Panc1 (cell line): Measurements from ENCODE around the gene GNAS-AS1. TPM values are rescaled to one million over a fixed set of nuclear protein-coding genes. Genes with fewer than 3 reads are reported as not detected.

Experiments used
- ATAC-seq: fragments of 200-7000 bp; cut with Tn5 transposase; 2 replicates; pipeline ENCODE4 v1.9.1; 2020; ENCODE audit warnings: mild to moderate bottlenecking, moderate library complexity
- BruUV-seq: library from RNA; stranded (reverse); fragments of 400-500 nt; replicated peaks from 2 replicates; lab custom pipeline; 2021; lab: Mats Ljungman, UMichigan
- CTCF ChIA-PET: fragments of 300-600 bp; sonication (Branson Sonifier 250); formaldehyde crosslinking; loops from one replicate; lab custom pipeline; 2022; ENCODE audit warnings: antibody characterized with exemption; lab: Charles Lee
- POLR2A ChIA-PET: fragments of 300-600 bp; sonication (Branson Sonifier 250); formaldehyde crosslinking; loops from one replicate; lab custom pipeline; 2022; ENCODE audit warnings: antibody characterized with exemption; lab: Charles Lee
- DNase-seq: peaks from one replicate; pipeline ENCODE4 v3.0.0-alpha.2; 2010; ENCODE audit warnings: low read depth, low spot score
- H3K27ac ChIP-seq: 2 replicates; pipeline ENCODE4 v1.5.1; 2011; ENCODE audit warnings: mild to moderate bottlenecking, low read length, inconsistent platforms
- H3K27me3 ChIP-seq: fragments of 200-500 bp; sonication (Bioruptor generic); 2 replicates; pipeline ENCODE4 v1.6.0; 2014; ENCODE audit warnings: low read length, inconsistent platforms; ENCODE audit not compliant: control insufficient read depth, insufficient read depth
- H3K36me3 ChIP-seq: fragments of 200-500 bp; sonication (Bioruptor generic); 2 replicates; pipeline ENCODE4 v1.5.1; 2014; ENCODE audit warnings: inconsistent platforms, mild to moderate bottlenecking, low read length, moderate library complexity; ENCODE audit not compliant: control insufficient read depth, insufficient read depth
- H3K4me1 ChIP-seq: 2 replicates; pipeline ENCODE4 v1.5.1; 2011; ENCODE audit warnings: inconsistent platforms, mild to moderate bottlenecking, low read length, moderate library complexity; ENCODE audit not compliant: control insufficient read depth, insufficient read depth
- H3K4me3 ChIP-seq, 2 experiments: 2 replicates each; pipeline ENCODE4 v1.5.1; 2011 to 2012; ENCODE audit warnings: low read depth in 2 of 2, low read length in 2 of 2, mild to moderate bottlenecking in 2 of 2, inconsistent platforms in 1 of 2, moderate library complexity in 1 of 2
- H3K9me3 ChIP-seq: fragments of 200-500 bp; sonication (Bioruptor generic); 2 replicates; pipeline ENCODE4 v1.5.1; 2014; ENCODE audit warnings: low read depth, mild to moderate bottlenecking, inconsistent platforms, low read length, moderate library complexity; ENCODE audit not compliant: control insufficient read depth, insufficient read depth
- CTCF ChIP-seq: fragments of 450-650 bp; IDR thresholded peaks from 2 replicates; pipeline ENCODE4 v1.5.1; 2017; ENCODE audit warnings: mild to moderate bottlenecking
- POLR2AphosphoS5 ChIP-seq: IDR thresholded peaks from 2 replicates; pipeline ENCODE4 v1.6.1; 2012; ENCODE audit warnings: mild to moderate bottlenecking, low read depth, low read length, moderate library complexity
- REST ChIP-seq, 2 experiments: IDR thresholded peaks; 2 replicates each; pipeline ENCODE4 v1.6.1; 2011 to 2012; ENCODE audit warnings: low read depth in 2 of 2, control low read depth in 1 of 2, low read length in 1 of 2, mild to moderate bottlenecking in 1 of 2, moderate library complexity in 1 of 2; ENCODE audit not compliant: insufficient read depth in 1 of 2
- SIN3A ChIP-seq: IDR thresholded peaks from 2 replicates; pipeline ENCODE4 v1.6.1; 2012; ENCODE audit warnings: low read depth, mild to moderate bottlenecking, low read length, moderate library complexity, borderline replicate concordance; ENCODE audit not compliant: insufficient read depth
- TCF7L2 ChIP-seq: IDR thresholded peaks from 2 replicates; pipeline ENCODE4 v1.6.1; 2011; ENCODE audit warnings: mild to moderate bottlenecking, low read depth, low read length, inconsistent platforms
- in situ Hi-C: cut with HindIII; loops from 2 replicates; pipeline ENCODE4 v1.10.0; 2016; ENCODE audit warnings: low sequenced_read_pairs, low pct_unique_long_range_greater_than_20kb
- intact Hi-C: fragments of 100-400 bp; cut with micrococcal nuclease; formaldehyde crosslinking; loops from one replicate; pipeline ENCODE4 v1.10.0; 2022; ENCODE audit not compliant: unreplicated experiment
- total RNA-seq: library from RNA; stranded (reverse); gene quantifications from one replicate; pipeline ENCODE4 v1.2.1, GENCODE V29; 2021; ENCODE audit not compliant: unreplicated experiment

GNAS-AS1 gene
- total RNA-seq, 1 experiment from 2014 or later, result not detected

GRCh38 chr20:58819921-58820320 is 30.8 kb downstream of the GNAS-AS1 start:
- ChIA-PET POLR2A (no interaction called here), CTCF (interaction anchor here (0.6 kb wide), 1 partner anchor 34 kb away, joined by 4 read pairs; no protein-coding TSS in a partner anchor)
- Histone ChIP-seq H3K9me3 (no peaks in the 10 kb centered on the region), H3K27me3 (no peaks in the 10 kb centered on the region), H3K36me3 (no peaks in the 10 kb centered on the region), H3K4me1 (no peaks in the 10 kb centered on the region), H3K4me3 (no peak overlapping the region), H3K27ac (no peak overlapping the region)
- in situ Hi-C loops (no loop called here), intact Hi-C loops (no loop called here)
- ATAC-seq (no peak), DNase-seq (no peak)
- no TSS peak for BruUV-seq
- no peak for TF ChIP-seq SIN3A
- no peak for TF ChIP-seq CTCF
- TF ChIP-seq REST (IDR thresholded peaks at IDR 0.05; ENCODE audit: insufficient read depth in 1 of 2, low read depth in 2 of 2, low read length in 1 of 2), result no peak
- no peak for TF ChIP-seq TCF7L2
- no peak for TF ChIP-seq POLR2AphosphoS5

GRCh38 chr20:58818586-58819285 is 32.0 kb downstream of the GNAS-AS1 start:
- in situ Hi-C loops (no loop called here), intact Hi-C loops (no loop called here)
- ATAC-seq (no peak), DNase-seq (no peak)
- no TSS peak for BruUV-seq
- no peak overlapping the region for H3K27ac ChIP-seq
- H3K36me3 ChIP-seq, result no peaks in the 10 kb centered on the region
- ChIA-PET CTCF (no interaction called here), POLR2A (no interaction called here)
- no peak overlapping the region for H3K4me3 ChIP-seq
- TF ChIP-seq POLR2AphosphoS5, result no peak
- TF ChIP-seq REST (IDR thresholded peaks at IDR 0.05; ENCODE audit: insufficient read depth in 1 of 2, low read depth in 2 of 2, low read length in 1 of 2), result no peak
- TF ChIP-seq CTCF, result no peak
- no peak for TF ChIP-seq SIN3A
- no peak for TF ChIP-seq TCF7L2
- no peaks in the 10 kb centered on the region for H3K9me3 ChIP-seq
- H3K27me3 ChIP-seq, result no peaks in the 10 kb centered on the region
- H3K4me1 ChIP-seq, result no peaks in the 10 kb centered on the region
